ENCODE measurements around the gene CFAP43. TPM values are rescaled to one million over a fixed set of nuclear protein-coding genes. Genes with fewer than 3 reads are reported as not detected.
A peak's percentile ranks its signal among the peaks of the same experiment; 100 is the strongest.

Gene CFAP43
- total RNA-seq, 1 donor from 2014 or later: 0.25 TPM

GRCh38 chr10:104209575-104210198, 22.5 kb downstream of the CFAP43 start:
- intact Hi-C loops (cut with DNase I): no loop called here
- Histone ChIP-seq H3K36me3 (no peaks in the 10 kb centered on the region), H3K4me3 (no peak overlapping the region), H3K27ac (no peak overlapping the region), H3K9me3 (no peaks in the 10 kb centered on the region), H3K4me1 (no peaks in the 10 kb centered on the region), H3K27me3 (no peaks in the 10 kb centered on the region)
- TF ChIP-seq POLR2AphosphoS5 (IDR thresholded peaks at IDR 0.05; ENCODE audit: insufficient read depth in 1 of 2, low read depth in 1 of 2): no peak
- TF ChIP-seq CTCF (IDR thresholded peaks at IDR 0.05): peak in 2 of 3 experiments; percentile 8 to 27
- no peak for TF ChIP-seq POLR2A (IDR thresholded peaks at IDR 0.05)
- DNase-seq (ENCODE audit: extremely low spot score in 2 of 2): no peak

- intact Hi-C loops (cut with DNase I): no loop called here
- Histone ChIP-seq H3K36me3 (no peaks in the 10 kb centered on the region), H3K4me3 (no peak overlapping the region), H3K27ac (no peak overlapping the region), H3K27me3 (no peaks in the 10 kb centered on the region), H3K9me3 (no peaks in the 10 kb centered on the region), H3K4me1 (no peaks in the 10 kb centered on the region)
- DNase-seq (ENCODE audit: extremely low spot score in 2 of 2): no peak
- TF ChIP-seq CTCF (IDR thresholded peaks at IDR 0.05) (no peak), POLR2AphosphoS5 (IDR thresholded peaks at IDR 0.05; ENCODE audit: insufficient read depth in 1 of 2, low read depth in 1 of 2) (no peak), POLR2A (IDR thresholded peaks at IDR 0.05) (no peak)
Observed at GRCh38 chr10:104208730-104209129, 23.4 kb downstream of the CFAP43 start.

- intact Hi-C loops (cut with DNase I): no loop called here
- no peak overlapping the region for H3K27ac ChIP-seq
- no peak overlapping the region for H3K4me3 ChIP-seq
- H3K9me3 ChIP-seq: no peaks in the 10 kb centered on the region
- H3K27me3 ChIP-seq: no peaks in the 10 kb centered on the region
- no peak for TF ChIP-seq CTCF (IDR thresholded peaks at IDR 0.05)
- H3K36me3 ChIP-seq: no peaks in the 10 kb centered on the region
- no peaks in the 10 kb centered on the region for H3K4me1 ChIP-seq
- DNase-seq (ENCODE audit: extremely low spot score in 2 of 2): no peak
Observed at GRCh38 chr10:104202231-104202630, 29.9 kb downstream of the CFAP43 start.

- Histone ChIP-seq H3K27ac (no peak overlapping the region), H3K4me3 (no peak overlapping the region), H3K36me3 (no peaks in the 10 kb centered on the region), H3K9me3 (no peaks in the 10 kb centered on the region), H3K4me1 (no peaks in the 10 kb centered on the region), H3K27me3 (no peaks in the 10 kb centered on the region)
- no peak for DNase-seq (ENCODE audit: extremely low spot score in 2 of 2)
- no peak for TF ChIP-seq POLR2A (IDR thresholded peaks at IDR 0.05)
- TF ChIP-seq POLR2AphosphoS5 (IDR thresholded peaks at IDR 0.05; ENCODE audit: insufficient read depth in 1 of 2, low read depth in 1 of 2): no peak
- no peak for TF ChIP-seq CTCF (IDR thresholded peaks at IDR 0.05)
- intact Hi-C loops (cut with DNase I): no loop called here
Observed at GRCh38 chr10:104201636-104202035, 30.5 kb downstream of the CFAP43 start.

- Histone ChIP-seq H3K4me1 (no peaks in the 10 kb centered on the region), H3K27me3 (no peaks in the 10 kb centered on the region), H3K27ac (no peak overlapping the region), H3K36me3 (no peaks in the 10 kb centered on the region), H3K4me3 (no peak overlapping the region), H3K9me3 (no peaks in the 10 kb centered on the region)
- no peak for DNase-seq (ENCODE audit: extremely low spot score in 2 of 2)
- intact Hi-C loops (cut with DNase I): no loop called here
- TF ChIP-seq POLR2AphosphoS5 (IDR thresholded peaks at IDR 0.05; ENCODE audit: insufficient read depth in 1 of 2, low read depth in 1 of 2) (no peak), POLR2A (IDR thresholded peaks at IDR 0.05) (no peak), CTCF (IDR thresholded peaks at IDR 0.05) (no peak)
Observed at GRCh38 chr10:104199567-104199966, 32.6 kb downstream of the CFAP43 start.
